GM21526 (cell line): Measurements from ENCODE around the gene KLHL29.
A peak's percentile ranks its signal among the peaks of the same experiment; 100 is the strongest.
"Not testable (repeated sequence)": the region's sequence is repeated elsewhere in the genome, so short reads cannot be mapped to it uniquely, and the experiment has no call there.

ENCODE experiments used
- ATAC-seq: cut with Tn5 transposase; IDR thresholded peaks from one replicate; pipeline ENCODE4 v1.9.1; 2021; ENCODE audit warnings: moderate library complexity; ENCODE audit not compliant: unreplicated experiment, low FRiP score

KLHL29 gene

DNA sequence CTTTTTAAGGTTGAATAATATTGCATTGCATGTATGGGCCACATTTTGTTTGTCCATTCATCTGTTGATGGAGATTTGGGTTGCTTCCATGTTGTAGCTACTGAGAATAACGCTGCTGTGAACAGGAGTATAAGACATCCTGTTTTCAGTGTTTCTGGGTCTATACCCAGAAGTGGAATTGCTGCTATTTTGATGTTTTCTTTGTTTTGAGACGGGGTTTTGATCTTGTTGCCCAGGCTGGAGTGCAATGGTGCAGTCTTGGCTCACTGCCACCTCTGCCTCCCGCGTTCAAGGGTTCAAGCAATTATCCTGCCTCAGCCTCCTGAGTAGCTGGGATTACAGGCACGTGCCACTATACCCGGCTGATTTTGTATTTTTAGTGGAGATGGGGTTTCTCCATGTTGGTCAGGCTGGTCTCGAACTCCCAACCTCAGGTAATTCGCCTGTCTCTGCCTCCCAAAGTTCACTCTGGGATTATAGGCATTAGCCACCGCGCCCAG lies 6.3 kb downstream of the KLHL29 start:
- ATAC-seq: not testable (repeated sequence)

DNA sequence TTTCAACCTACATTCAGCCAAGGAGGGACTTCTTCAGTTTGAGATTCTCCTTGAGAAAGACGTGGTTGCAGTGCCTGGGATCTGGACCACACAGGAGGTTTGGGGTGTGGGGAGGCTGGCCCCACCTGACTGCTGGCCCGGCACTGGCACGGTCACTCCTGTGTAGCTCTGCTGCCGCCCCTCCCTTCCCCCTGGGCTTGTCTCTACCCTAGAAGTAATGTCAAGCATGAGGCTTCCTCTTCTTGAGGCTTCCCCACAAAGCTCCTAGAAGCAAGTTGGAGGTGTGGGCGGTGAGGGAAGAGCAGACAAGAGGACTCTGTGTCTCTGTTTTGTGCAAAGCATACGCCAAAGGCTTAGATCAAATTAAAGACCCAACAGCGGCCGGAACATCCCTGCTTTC lies 8.7 kb downstream of the KLHL29 start:
- ATAC-seq: no peak

DNA sequence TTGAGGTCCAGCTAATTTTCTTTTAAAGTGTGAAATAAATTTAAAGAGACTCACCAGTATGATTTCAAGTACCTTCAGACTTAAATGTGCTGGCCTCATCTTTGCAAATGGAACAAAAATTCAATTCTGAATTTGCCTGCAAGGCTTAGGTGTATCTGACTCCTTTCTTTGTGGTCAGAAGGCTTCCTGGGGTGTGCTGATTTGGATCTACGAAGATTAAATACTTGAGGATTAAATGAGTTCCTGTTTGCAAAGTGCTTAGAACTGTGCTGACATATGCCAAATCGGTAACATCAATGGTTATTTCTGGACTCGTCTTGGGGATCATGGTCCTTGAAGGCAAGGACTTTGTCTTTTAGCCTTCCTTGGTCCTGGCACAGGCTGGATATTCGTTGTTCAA lies 9.7 kb downstream of the KLHL29 start:
- ATAC-seq: no peak

- no peak for ATAC-seq
These were observed 12.5 kb downstream of the KLHL29 start for GRCh38 chr2:23397478-23397877.

DNA sequence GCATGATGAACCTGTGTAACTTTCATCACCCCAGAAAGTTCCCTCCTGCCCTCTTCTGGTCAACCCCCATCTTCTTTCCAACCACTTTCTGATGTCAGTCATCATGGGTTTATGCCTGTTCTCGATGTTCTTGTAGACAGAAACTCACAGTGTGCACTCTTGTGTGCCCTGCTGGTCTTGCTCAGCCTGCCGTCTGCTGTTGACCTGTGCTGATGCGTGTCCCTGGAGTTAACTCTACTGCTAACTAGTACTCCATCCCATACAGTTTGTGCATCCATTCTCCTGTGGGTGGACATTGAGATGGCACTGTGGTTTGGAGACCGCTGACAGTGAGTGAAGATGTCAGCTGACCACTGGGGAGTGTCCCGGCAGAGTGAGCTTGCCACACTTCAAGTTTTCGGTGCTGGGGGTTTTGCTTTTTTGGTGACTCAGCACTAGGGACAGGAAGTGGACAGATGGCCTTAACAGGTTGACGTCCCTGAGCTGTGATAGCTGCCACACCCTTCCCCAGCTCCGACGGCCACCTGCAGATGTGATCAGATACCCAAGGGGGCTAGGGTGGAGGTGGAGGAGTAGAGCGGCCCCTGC lies 14.8 kb downstream of the KLHL29 start:
- peak; percentile 53 for ATAC-seq

DNA sequence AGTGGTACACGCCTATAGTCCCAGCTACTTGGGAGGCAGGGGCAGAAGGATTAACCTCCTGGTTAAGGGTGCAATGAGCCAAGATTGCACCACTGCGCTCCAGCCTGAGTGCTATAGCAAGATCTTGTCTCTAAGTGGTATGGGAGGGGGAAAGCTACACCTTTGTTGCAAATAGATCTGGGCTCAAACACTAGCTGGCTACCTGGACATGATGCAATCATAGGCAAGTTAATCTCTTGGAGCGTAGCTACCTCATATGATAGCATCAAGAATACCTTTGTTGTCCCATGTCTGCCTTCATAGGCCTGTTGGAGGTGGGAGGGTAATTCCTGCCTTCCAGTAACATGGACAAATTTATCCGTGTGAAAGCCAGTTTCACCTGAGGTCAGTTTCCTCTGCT lies 15.7 kb downstream of the KLHL29 start:
- ATAC-seq: no peak

DNA sequence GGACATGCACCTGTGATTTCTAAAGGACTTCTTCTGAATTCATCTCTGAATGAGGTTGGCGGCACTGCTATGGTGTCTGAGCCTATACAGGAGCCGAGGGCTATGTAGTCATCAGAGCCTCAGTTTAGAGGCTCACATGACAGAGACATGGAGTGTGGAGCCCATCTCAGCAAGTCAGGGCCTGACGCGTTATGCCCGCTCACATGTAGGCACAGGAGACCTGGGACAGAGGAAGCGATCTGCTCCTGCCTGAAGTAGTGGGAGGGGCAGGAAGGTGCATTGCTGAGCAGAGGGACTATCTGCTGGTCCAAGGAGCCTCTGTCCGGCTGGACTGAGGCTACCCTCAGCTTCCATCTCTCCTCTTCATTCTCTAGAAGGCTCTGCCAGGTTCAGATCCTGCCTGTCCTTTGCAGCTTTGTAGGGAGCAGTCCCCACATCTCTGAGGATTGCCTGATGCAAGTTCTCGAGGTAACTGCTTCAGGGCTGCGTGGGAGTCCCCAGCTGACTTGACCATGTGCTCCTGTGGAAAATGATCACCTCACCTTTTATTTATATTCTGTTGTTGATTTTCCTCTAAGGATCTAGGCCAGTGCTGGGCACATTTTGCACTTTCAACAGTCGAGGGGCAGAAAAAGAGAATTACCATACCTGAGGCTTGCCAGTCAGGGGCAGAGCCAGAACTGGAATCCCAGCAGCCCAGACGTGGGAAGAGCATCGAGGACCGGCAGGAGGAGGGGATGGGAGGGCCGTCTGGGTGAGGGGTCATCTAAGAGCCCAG lies 16.6 kb downstream of the KLHL29 start:
- no peak for ATAC-seq

- no peak for ATAC-seq
These were observed 17.3 kb downstream of the KLHL29 start for GRCh38 chr2:23402205-23402740.

DNA sequence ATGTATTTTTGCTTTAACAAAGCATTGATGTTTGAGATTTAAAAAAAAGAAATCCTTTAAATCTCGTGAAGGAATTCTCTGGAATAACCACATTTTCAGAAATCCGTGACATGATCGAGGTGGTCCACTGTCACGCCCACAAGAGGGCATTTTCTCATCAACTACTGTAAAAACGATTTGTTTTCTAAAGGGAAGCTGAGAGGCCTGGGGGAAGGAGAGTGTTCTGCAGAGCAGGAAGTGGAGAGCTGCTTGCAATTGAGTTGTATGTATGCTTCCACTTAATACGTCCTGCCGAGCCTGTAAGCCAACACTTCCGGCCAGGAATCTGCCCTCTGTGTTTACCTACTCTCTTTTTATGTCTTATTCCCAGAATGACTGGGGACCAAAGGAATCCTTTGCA lies 19.4 kb downstream of the KLHL29 start:
- peak; percentile 60 for ATAC-seq

GRCh38 chr2:23409248-23409647 lies 24.3 kb downstream of the KLHL29 start:
- no peak for ATAC-seq

DNA sequence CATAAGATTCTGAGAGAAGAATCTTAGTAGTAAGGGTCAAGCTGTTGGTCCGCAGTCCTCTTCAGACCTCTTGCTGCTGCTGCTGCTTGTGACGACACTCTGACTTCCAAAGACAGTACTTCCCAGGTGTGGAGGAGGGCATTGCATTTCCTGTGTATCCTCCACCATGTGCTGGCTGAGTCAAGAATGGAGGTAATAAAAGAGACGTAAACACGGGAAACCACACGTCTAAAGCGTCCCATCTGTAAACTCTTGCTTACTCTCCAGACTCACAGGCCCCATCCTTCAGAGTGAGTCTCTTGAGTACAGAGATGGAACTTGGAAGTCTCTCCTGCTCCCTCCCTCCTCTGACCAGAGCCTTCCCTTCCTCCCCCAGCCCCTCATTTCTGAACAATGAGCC lies 25.6 kb downstream of the KLHL29 start:
- ATAC-seq: no peak

GRCh38 chr2:23411752-23412431 lies 26.9 kb downstream of the KLHL29 start:
- ATAC-seq: no peak

GRCh38 chr2:23412556-23413155 lies 27.7 kb downstream of the KLHL29 start:
- no peak for ATAC-seq

GRCh38 chr2:23413641-23414040 lies 28.7 kb downstream of the KLHL29 start:
- ATAC-seq: no peak

- no peak for ATAC-seq
These were observed 29.1 kb downstream of the KLHL29 start for GRCh38 chr2:23414106-23414505.

DNA sequence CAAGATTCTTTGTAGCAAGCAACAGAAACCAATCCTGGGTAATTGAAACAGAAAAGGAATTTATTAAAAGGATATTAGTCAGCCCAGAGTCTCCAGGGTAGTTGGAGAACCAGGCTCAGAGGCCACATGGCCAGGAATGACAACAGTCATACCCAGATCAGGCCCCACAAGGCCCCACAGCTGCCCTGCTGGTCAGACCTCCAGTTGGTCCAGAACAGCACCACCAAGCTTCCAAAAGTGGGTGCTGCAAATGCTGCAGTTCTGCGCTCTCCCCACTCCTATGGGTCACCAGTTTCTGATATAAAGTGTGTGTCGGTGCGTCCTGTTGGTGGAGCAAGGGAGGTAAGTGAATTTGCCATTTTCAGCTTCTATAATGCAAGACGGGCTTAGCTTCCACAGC lies 29.9 kb downstream of the KLHL29 start:
- no peak for ATAC-seq

DNA sequence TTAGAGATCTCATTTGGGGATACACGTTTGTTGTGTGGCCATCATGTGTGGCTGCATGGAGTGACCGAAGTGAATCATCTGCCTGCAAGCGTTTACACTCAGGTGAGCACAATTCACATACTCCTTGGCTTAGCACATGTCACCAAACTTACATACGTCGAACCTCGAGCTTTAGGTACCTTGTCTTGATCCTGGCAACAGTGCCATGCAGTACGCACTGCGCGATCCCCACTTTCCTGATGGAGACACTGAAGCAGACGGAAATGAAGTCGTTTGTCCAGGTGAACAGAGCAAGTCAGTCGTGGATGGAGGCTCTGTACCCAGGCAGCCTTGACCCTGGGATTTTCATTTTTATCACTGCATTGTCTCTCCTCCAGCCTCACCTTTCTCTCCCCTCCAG lies 32.3 kb downstream of the KLHL29 start:
- no peak for ATAC-seq

GRCh38 chr2:23418056-23418455 lies 33.1 kb downstream of the KLHL29 start:
- no peak for ATAC-seq

DNA sequence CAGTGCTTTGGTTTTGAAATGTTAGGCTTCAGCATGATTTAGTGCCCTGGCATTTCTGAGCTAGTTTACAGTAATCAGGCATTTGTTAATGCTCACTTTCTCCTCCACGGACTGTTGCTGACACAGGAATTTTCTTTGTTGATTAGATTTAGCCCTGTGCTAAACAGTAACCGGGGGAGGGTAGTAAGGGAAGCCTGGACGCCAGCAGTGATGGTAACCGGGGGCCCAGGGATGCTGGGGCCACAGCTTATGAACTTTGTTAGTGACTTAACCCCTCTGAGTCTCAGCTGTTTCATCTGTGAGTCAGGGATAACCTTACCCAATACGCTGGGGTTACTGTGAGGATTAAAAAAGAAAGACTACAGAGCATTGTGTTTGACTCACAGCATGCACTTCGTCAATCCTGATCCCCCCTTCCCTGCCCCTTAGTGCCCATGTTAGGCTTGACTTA lies 33.5 kb downstream of the KLHL29 start:
- ATAC-seq: no peak

- ATAC-seq: no peak
These were observed 34.5 kb downstream of the KLHL29 start for GRCh38 chr2:23419171-23420090.
